AG20443 (cell line): ENCODE data around the gene RTL1.

ENCODE experiments used
- DNase-seq: peaks from one replicate; pipeline ENCODE4 v3.0.0; 2012; ENCODE audit warnings: low spot score, mixed read lengths

Gene RTL1

DNA sequence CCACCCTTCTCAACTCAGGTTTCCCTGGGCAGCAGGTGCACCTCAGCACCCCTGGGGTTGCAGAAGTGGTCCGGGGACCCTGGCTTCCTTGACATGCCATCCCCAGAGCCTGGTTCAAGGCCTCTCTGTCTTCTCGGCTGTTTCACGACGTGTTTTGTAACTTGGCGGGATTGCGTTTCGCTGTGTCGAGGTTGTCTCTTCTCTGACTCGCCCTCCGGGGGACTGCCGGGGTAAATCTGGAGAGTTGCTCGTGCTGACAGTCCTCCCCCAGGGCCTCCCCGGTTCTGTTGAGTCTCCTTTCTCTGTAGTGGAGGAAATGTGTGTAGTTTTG, 52.0 kb downstream of the RTL1 start:
- no peak for DNase-seq

DNA sequence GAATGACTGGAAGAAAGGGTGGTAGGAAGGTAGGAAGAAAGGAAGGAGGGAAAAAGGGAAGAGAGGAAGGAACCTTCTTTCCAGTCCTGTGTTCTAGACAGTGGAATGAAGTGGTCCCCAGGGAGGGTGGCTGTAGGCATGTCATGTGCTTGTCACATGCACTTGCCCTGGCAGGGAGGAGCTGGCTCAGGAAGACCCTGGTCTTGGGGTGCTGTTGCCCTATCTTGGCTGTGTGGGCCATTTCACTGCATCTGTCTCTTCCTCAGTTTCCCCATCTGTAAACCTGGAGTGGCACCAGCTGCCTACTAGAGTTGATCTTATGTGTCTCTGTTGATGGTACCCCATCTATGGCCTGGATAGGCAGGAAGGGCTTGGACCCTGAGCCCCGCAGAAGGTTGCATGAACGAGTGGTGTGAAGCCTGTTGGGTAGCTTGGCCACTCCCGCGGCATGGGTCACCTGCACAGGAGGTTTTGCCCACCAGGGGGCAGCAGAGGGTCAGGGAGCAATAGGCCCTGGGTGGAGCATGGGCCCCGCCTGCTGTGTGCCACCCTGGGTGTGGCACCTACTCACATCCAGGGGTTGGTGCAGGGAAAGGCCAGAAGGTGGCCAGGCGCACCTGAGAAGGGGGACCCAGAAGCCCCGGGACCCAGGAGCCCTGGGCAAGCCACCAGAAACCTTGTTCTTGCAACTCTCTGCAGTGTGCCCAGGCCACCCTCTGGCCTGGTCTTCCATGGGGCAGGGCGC, 52.5 kb downstream of the RTL1 start:
- DNase-seq = peak; percentile 53

DNA sequence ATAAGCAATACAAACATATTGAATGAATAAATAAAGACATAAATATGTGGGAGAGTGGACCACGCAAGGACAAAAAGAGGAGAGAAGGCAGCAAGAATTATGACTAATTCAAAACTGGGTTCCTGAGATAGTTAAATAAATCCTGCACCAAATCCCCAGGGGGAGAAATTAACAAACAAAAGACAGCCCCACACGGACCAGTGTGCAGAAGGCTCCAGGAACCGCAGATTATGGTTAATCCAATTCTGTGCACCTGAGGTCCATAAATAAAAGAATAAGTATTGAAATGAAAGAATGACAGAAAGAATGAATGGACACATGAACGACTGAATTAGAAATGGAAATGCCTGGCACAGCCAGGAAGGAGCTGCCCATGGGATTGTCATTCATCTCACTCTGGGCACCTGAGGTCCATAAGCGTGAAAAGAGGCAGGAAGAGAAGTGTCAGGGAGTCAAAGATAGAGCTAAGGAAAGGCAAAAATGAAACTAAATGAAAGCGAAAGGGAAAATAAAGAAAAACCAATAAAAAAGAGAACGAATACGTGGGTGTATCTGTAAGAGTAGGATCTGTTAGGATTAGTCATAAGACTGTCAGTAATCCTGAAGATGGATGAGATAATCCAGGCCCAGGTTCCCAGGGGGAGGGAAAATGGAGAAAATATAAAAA, 54.3 kb downstream of the RTL1 start:
- peak; percentile 28 for DNase-seq

DNA sequence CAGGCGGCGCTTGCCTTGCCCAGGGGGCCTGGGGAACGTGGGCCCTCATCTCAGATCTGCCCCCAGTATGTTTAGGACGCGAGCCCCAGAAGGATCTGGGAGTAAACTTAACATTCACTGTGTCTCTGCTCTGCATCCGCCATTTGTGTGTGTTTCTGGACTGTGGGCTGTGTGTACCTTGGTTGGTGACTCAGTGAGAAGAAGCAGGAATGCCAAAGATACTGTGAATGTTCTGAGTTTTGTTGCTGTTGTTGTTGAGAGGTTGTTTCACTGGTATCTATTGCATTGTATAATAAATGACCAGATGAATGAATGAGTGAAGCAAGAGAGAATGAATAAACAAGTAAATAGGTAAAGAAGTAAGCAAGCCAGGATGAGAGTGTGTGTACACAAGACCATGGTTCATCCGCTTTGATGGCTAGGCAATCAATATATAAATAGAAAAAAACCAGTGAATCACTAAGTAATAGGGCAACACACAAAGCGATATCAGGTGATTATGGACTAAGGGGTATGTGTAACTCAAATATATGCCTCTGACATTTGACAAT, 57.1 kb downstream of the RTL1 start:
- DNase-seq = no peak

DNA sequence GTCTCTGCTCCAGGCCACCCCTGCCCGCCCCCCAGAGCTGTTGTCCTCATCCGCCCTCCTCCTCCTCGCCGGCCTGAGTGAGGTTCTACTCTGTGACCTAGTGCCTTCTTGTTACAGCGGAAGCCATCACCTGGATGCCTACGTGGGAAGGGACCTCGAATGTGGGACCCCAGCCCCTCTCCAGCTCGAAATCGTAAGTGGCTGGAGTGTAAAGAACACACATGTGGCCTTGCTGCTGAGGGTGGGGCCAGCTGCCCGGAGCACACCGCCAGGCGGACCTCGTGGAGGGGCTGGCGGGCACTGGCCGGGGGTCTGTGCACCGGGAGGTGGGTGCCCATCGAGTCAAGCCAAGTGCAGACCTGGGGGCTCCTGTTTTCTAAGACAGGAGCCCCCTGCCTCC, 58.2 kb downstream of the RTL1 start:
- DNase-seq = no peak

DNA sequence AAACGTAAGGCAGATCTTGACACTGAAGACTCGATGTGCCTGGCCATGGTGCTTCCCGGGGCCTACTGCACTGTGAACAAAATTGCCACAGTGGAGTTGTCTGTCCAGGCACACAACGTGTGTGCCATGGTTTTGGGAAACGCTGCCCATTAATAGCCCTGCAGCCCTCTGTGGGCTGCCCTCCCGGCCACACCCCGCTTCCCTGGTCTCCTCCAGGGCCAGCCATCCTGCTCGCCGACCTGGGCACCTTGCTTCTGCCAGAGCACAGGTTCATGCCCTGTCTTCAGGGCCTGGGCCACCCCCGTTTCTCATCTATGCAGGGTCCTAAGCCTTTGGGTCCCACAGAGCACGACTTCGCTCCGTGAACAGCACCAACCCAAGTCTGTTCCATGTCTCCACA, 58.7 kb downstream of the RTL1 start:
- no peak for DNase-seq

DNA sequence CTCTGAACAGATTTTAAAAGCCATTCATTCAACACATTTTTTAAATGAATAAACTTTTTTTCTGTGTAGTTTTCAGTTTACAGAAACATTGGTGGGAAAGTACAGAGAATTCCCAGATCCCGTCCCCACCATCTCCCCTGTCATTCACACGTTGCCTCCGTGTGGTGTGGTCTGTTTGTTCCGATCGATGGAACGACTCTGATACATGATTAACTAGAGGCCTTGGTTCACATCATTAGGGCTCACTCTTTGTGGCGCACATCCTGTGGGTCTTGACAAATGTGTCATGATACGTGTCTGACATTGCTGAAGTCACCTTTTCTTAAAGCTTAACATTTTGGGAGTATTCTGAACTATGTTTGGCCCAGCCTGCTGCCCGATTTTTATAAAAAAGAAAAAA, 59.1 kb downstream of the RTL1 start:
- DNase-seq = no peak

DNA sequence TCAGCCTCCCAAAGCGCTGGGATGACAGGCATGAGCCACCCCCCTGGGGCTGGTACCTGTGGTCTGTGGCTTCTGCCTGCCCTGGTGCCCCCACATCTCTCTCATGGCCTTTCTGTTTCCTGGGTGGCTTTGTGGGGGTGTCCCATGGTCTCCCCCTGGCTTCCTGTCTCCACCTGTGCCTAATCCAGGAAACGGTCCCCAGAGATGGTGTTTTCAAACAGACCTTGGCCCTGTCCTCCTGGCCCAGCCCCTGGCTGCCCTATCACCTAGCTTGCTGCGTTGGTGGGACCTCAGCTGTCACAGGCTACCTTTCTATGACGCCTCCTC, 59.5 kb downstream of the RTL1 start:
- DNase-seq = no peak

DNA sequence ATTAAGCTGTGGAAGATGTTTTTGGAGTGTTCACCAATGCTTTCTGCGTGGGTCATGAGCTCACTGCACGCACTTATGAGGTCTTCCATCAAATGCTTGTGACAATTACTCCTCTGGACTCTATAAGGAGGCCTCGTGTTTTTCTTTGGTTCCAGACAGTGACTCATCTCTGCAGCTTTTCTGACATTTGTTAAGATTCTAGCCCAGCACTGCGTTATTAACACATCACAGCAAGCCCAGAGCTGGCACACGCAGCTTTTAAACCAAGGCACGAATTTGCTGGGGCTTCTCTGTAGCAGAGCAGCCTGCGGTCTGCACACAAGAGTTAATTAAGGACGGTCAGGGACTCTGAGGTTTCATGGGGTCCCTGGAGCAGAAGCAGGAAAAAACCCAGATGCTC, 60.7 kb downstream of the RTL1 start:
- DNase-seq = peak; percentile 84

DNA sequence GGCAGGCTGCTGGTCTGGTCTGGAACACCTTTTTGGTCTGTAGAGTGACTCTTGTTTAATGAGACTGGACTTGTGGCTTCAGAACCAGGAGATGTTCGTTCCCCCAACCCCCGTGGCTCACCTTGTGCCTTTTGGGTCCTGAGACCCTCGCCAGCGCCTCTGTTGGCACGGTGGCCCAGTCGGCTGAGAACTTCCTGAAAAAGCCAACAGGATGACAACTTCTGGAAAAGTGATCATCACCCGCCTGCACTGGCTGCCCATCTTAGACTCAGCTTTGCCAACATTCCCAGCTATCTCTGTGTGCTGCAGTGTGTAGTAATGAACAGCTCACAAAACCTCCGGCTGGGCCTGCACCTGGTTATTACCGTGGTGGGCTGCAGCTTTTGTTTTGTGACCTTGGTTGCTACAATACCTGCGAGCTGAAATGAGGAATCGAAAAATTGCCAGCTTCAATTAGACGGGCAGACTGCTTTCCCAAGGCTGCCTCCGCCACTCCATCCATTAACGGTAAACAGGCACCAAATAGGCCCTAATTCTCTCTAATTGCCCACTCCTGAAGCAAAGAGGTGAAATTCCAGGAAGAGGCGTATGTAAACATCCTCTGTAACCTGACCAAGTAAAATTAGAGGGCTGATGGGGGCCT, 61.6 kb downstream of the RTL1 start:
- DNase-seq = no peak

DNA sequence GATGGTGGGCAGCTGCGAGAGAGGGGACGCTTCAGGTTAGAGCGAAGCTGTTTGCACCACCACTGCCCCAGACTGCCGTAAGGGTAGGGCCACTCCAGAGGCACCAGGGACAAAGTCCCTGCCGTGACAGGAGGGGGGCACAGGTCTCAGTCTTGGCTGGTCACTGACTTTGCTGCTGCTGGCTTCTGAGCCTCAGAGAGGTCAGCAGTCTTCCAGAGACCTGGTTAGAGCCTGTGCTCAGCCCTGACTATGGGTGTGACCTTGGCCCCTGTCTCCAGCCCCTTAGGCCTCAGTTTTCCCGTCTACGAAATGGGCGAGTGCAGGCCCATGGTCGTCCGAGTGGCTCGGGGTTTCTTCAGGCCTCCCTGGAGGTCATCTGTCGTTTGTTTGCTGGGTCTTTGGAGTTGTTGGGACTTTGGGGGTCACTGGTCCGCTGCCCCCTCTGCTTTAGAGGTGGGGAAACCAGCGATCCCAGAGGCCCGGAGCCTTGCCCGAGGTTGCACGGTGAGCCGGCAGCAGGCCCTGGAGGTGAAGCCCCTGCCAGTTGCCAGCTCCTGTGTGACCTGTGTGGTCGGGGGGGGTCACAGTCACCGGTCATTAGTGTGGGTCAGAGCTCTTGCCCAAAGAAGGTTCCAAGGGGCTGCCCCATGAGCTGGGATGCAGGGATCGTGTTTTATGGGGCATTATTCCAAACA, 62.3 kb downstream of the RTL1 start:
- no peak for DNase-seq

DNA sequence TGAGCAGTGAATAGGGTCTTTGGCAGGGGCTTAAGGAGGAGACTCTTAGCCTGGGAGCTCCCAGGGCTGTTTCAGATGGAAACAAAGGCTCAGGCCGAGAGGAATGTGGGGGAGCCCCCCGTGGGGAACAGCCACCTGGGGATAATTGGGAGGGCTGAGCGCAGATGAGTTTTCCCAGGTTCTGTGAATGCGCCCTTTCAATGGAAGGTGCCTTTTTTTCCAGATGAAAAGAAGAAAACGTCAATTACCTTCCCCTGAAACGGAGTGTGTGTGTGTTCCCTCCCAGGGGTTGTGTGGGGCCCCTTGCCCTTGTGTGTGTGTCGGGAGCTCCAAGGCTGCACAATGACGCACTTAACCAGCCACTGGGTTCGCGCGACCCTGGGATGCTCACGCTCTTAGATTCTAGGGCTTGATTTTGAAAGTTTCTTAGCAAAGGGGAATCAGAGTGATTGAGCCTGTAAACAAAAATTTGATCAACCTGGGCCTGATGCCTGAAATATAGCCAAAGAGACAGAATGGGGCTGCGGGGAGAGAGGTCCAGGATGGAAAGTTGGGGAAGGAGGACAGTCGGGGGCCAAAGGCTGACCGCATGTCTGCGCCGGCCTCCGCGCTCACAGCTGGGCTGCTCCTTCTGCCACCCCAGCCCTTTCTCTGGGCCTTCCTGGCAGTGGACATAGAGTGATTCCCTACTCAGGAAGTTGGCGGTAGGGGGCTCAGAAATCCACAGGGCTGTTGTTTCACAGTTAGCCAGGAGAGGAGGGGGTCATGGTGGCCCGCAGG, 63.0 kb downstream of the RTL1 start:
- DNase-seq = no peak

DNA sequence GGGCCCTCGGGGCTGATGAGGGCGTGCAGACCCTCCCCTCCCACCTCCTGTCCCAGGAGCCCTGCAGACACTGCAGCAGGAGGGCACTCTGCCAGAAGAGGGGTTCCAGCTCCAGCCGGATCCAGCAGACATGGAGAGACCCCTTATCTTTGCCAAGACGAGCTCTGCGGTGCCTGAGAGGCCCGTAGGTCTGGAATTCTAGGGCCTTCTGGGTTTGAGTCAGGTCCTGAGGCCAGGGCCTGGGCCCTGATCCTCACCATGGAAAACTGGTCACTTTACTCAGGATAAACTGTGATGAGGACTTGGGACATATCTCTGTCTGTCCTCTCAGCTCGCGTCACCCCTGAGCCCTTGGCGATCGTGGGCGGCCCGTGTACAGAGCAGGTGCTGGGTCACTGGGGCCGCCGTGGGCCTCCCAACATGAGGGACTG, 63.8 kb downstream of the RTL1 start:
- no peak for DNase-seq

DNA sequence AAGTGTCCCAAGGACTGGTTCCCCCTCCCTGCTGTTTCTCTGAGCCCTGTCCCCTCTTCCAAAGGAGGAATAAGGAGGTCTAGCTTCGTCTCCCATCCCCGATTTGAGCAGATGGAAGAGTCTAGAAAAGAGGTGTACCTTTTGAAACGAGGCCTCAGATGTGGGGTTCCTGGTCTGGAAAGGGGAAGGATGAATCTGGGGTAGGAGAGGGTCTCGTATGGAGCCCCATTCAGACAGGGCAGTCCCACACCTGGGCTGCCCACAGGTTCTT, 64.3 kb downstream of the RTL1 start:
- DNase-seq = no peak

DNA sequence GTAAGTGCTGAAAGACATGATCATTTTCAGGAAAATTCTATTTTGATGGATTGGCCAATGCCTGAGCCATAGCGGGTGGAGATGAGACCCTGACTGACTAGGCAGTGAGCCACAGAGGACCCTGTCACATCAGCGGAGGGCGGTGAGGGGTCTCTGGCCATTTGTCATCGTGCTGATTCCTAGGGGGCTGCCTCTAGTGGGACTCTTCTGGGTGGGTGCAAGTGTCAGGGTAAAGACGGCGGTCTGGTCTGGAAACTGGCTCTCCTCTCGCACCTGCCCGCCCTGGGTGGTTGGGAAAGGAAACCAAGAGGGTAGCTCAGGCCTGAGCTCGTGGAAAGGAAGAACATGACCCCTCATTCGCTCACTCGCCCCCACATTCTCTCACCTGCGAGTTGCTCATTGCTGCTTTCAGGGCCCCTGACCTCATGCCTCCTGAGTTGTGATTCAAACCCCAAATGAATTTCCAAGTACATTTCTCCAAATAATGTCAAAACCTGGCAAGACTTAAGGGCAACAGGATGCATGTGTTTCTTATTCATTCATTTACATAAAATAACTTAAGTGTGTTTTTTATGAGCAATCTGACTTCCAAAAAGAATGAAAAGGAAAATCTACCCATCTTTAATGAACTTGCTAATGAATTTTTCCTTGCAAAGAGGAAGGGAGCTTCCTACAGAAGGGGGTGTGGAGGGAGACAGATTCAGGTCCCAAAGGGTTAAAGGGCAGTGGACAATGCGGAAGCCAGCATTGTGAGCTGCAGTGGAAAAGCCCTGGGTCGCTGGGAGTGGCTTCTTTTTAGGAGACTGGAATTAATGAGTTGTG, 64.8 kb downstream of the RTL1 start:
- no peak for DNase-seq

DNA sequence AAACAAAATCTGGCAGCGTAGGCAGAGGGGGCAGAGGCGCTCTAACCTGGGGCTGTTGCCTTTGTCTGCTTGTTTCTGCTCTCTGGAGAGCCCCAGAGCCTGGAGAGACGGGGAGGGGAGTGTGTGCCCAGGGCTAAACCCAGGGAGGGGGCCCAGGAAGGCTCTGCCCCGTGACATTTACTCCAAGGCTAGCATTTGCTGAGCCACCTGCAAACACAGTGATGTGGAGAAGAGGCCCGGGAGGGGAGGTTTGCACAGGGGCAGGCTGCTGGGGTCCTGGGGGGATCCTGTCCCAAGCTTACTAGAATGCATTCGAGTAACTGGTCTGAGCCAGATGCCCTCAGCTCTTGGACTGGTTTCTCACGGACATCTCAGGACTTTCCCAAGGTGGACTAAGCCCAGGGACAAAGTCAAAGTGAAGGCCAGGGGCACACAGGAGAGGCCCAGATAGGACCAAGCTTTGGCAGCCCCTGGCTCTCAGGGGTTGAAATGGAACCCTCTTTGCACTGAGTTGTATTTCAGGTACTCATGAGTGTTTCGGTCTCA, 65.6 kb downstream of the RTL1 start:
- DNase-seq = no peak

DNA sequence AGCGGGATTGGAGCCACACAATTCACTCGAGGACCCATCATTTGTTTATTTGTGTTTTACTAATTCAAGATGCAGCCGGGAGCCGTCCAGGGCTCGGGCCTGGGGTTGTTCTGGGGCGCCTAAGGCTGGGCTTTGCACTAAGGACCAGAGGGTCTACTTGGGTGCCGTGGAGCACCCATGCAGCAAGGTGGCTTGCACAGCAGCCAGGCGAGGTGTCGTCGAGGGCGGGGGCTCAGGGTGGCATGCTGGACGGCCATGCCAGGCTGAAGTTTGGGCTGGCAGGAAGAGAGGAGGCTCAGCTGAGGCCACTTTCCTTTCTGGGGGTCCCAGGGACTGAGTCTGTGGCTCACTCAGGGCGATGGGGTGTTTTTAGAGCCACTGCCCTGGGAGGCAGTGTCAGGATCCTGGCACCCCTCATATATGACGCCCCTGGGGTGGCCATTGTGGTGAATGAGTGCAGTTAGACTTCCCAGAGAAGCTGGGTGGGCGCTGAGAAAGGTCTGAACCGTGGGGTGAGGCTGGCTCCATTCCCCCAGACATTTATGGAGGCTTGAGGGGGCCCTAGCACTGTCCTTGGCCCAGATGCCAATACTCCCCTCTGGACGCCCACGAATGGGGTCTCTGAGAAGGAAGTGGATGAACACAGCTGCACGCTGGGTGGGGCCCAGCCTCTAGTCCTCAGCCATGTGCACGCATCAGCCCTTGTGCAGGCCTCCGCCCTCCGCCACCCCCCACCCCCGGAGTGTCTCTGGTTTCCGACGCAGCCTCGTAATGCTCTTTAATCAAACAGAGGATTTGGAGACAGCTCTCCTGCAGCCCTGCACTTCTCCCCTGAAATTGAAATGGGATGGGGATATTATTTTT, 66.3 kb downstream of the RTL1 start:
- no peak for DNase-seq

DNA sequence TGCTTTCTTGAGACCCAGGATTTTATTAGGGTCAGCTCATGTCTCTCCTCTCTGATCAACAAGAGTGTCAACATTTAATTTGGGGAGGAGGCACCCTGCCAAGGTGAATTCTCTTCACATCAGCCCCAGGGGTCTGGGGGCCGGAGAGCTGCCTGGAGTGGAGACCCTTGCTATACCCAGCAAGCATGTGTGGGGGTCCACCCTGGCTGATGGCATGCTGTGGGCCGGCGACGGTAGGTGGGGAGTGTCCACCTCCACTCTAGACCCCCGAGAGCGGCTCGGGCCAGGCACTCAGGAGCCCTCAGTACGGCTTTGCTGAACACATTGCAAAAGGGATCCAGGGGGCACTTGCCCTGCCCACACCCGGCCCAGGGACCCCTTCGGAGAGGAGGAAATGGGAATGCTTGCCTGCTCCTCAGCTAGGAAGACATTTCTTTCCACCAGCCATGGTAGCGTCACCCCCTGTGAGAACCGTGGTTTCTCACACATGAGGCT, 67.2 kb downstream of the RTL1 start:
- DNase-seq = no peak

DNA sequence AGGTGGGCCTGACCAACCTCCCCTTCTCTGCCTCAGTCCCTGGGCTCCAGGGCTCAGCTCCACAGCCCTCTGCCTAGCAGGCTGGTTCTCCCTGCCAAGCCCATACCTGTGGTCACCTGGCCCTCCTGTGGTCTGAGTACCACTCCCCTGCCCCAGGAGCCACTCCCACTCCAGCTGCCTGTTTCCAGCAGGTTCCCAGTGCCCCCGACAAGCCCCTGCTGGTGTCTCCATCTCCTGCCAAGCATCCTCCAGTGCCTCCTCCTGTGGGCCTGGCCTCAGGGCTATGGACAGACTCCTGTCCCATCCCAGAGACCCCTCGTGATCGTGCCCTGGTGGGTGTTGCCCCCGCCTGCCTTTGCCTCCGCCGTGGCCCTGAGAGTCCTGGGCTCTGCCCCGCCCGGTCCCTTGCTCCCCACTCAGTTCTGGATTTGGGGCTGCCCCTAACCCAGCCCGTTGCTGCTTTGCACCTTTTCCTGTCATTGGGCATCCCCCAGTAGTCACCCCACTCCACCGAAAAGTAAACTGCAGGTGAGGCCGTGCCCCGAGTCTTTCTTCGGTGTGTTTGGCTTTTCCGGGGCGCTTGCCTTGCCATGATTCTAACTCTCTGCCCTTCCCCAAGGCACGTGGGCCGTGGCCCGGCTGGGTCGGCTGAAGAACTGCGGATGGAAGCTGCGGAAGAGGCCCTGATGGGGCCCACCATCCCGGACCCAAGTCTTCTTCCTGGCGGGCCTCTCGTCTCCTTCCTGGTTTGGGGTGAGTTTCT, 67.8 kb downstream of the RTL1 start:
- DNase-seq = no peak
